Stimulated activated CD8-positive, alpha-beta memory T cell treated with anti-CD3 and anti-CD28 coated beads, Interleukin-12 subunit alpha, Interleukin-12 subunit beta, amount 100 ng/mL, for 24 hours (primary cell): ENCODE results near the gene PRKN.

Experiments used
- DNase-seq: peaks from one replicate; pipeline ENCODE4 v3.0.0-alpha.2; 2020; ENCODE audit errors: extremely low read depth

The PRKN gene

DNA sequence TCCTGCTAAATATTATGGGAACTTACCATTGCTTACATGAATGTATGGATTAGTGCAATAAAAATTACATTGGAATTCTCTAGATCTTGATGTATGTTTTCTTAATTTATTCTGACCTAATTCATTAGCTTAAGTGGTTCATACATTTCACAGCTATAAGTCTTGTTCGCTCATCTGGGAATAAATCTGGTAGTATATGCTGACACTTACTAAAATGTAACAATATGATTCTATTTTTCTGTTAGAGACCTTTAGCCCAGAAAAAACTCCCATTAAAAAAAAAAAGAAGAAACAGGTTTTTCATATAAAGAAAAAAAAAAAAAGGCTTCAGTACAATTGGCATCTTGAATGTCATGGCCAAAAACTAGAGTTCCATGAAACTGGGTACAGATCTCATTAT lies 1059.6 kb downstream of the PRKN start:
- no peak for DNase-seq

GRCh38 chr6:161663682-161664081 lies 1063.9 kb downstream of the PRKN start:
- DNase-seq, result no peak

DNA sequence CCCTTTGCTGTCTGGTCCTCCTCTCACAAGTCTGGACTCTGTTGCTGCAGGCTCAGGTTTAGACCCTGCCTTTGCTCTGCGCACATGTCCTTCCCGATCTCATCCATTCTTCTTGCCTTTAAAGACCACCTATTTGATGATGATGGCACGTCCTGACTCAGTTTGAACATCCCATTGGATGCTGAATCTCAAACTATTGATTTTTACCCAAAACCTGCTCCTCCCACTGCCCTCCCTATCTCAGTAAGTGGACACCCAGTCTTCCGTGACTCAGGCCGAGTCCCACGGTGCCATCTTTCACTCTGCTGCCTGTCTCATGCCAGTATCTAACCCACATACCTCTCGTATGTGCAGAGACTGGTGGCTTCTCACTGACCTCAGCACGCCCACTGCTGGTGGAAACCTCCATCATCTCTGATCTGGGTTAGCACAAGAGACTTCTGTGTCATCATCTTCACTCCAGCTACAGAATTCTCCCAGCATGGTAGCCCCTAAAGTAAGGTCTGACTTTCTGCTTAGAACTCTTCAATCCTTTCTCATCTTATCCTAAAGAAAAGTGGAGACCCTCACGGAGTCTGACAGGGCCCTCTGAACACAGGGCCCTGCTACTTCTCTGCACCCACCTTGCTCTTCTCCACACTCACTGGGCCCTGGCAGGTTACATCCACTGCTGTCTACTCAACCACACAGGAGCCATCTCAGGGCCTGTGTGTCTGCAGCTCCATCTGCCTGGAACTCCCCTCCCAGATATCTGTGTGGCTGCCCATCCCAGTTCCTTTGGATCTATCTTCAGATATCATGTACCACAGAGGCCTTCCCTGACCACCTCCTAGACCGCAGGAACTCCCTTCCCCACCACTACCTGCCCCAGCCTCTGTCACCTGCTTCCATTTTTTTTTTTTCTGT lies 1066.6 kb downstream of the PRKN start:
- DNase-seq, result no peak

DNA sequence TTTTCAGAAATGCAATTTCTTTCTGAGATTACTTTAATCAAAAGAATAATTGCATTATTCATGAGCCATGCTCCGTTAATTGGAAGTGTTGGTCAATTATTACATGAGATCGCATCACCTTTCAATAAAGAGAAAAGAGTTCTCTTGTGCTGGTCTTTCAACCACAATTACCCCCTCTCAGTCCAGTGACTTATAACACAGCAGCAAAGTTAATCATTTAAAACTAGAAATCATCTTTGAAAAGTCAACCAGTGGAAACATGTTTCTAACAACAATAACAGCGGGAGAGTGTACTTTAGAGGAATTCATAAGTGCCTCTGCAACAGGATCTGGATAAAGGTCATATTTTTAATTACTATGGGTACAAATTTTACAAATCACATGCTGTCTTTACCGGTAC lies 1069.4 kb downstream of the PRKN start:
- DNase-seq, result no peak

DNA sequence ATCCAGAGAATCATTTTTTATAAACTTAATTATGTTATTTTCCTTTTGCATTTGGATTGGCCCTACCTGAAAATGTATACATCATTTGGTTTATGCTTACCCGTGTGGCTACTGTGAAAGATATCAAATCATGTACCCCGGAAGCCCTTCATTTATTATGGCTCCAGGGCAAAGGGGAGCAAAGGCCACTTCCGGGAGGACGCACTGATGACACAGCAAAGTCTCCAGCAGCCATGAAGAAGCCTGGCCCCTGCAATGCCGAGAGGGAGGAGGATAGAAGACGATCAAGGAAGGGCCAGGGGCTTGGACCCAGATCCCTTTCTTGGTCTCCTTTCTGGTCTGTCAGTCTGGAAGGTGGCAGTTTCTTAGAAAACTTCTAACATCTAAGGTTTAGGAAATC lies 1073.4 kb downstream of the PRKN start:
- DNase-seq, result no peak

DNA sequence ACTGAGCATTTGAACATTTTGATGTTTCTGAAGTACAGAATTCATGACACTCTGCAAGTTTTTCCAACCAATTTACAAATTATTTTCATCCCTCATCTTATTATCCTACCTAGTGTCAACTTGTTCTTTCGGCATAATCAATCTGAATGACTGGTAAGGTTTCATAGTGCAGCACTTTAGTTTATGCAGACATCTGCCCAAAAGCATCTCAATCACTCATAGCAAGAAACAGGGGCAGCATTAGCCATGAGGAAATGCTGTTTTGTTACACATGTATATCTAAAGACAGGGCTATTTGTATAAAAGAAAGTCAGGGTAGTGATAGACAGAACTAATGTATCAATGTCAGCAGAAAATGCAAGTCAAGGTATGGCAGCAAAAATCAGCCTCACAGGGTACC lies 1075.6 kb downstream of the PRKN start:
- DNase-seq, result no peak

DNA sequence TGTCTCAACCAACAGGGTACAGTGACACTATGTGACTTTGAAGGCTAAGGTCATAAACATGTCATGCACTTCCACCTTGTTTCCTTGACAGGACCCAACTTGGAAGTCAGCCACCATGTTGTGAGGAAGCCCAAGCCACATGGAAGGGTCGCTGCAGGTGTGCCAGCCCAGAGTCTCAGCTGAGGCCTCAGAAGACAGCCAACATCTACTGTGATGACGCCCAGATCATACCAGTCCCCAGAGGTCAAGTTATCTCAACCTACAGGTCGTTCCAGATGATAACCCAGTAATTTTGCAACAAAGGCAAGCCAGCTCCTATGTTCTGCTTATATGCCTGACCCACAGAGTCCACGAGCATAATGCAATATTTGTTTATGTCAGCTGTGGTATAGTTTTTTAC lies 1077.7 kb downstream of the PRKN start:
- DNase-seq, result no peak

- DNase-seq, result no peak
Measured at GRCh38 chr6:161649068-161649467, 1078.5 kb downstream of the PRKN start.

GRCh38 chr6:161647234-161647633 lies 1080.3 kb downstream of the PRKN start:
- no peak for DNase-seq

DNA sequence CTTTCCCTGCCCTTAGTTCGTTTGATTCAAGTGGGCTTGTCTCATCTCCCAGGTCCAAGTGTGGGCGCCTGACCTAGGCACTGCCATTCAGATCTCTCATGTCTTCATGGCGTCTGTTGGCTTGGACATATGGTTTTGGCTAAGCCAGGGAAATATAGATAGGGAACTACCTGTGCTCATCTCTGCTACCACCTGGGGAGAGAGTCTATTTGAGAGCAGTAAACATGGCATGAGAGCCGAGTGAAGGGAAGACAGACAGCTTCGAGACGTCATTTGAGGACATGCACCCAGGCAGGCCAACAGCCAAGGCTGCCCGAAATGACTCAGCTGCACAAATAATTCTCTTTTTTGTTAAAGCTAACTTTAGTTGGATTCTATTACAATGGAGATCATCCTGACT lies 1083.0 kb downstream of the PRKN start:
- no peak for DNase-seq

GRCh38 chr6:161641175-161641574 lies 1086.4 kb downstream of the PRKN start:
- no peak for DNase-seq

DNA sequence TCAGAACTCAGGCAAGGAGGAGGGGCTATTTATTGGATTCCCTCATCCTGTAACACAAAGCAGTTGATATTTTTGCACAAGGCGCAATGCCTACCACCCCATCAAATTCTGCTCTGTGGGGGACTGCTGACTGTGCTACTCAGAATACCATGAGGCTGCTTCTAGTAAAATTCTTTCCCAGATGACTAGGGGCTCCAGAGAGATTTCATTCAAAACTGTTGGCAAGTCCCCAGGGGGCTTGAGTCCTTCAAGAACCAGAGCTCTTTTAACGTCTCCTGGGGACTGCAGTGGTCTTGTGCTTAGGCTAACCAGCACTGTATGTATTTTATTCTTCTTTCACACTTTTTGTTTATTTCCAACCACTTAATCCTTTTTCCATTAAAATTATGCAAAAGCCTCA lies 1087.8 kb downstream of the PRKN start:
- DNase-seq, result no peak

DNA sequence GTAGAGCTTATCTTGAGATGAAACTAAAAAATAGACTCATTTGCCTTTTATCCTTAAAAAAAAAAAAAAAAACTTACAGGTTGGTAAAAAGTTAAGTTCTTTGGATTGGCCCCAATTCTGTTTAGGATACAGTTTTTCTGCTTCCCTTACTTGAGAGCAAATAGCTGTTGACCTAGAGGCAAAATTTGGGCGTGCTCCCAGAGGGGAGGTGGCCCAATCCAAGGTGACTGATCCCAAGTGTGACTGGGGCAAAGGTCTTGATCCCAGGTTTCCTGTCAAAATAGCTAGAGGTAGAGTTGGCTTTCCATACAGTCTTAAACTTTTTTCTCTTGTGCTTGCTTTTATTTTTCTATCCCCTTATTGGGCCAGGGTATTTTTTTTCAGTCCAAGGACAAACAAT lies 1089.9 kb downstream of the PRKN start:
- DNase-seq, result no peak

DNA sequence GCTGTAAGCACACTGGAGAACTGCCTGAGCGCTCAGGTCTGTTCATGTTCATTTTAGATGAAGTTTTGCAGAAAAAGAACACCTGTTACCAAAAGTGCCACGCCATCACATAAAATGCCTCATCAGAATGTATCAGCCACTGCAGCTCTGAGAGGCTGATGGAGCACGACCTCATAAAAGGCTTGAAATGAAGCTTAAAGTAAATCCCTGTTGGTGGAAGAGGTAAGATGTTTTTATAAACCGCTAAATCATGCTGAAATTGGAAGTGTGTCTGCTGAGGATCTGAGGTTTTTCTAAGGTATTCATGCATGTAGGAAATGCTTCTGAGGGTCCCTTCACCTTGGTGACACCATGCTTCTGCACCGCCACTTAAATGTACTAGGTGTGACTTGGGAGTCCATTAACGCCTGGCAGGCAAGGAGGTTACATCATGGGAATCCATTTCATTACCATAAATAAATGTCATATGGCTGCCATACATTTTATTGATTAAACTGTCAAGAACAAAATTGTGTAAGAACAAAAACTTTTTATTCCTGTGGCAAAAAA lies 1090.6 kb downstream of the PRKN start:
- no peak for DNase-seq

GRCh38 chr6:161635975-161636374 lies 1091.6 kb downstream of the PRKN start:
- no peak for DNase-seq

DNA sequence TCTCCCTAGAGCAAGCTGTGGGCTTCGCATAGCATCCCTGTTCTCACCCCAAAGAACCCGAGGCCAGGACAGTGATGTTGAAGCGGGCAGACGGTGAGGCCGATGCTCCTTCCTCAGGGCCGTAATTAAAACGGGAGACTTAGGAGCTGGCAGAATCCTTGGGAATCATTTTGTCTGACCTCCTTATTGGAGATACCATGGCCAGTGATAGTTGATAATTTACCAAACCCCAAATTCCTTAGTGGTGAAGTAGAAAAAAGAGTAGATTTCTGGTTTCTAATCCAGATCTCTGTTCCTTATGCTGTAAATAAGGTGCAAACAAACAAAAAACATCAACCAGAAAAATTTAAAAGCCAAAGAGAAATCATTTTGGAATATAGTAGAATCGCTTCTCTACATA lies 1092.7 kb downstream of the PRKN start:
- no peak for DNase-seq

- no peak for DNase-seq
Measured at GRCh38 chr6:161631676-161632194, 1095.8 kb downstream of the PRKN start.

DNA sequence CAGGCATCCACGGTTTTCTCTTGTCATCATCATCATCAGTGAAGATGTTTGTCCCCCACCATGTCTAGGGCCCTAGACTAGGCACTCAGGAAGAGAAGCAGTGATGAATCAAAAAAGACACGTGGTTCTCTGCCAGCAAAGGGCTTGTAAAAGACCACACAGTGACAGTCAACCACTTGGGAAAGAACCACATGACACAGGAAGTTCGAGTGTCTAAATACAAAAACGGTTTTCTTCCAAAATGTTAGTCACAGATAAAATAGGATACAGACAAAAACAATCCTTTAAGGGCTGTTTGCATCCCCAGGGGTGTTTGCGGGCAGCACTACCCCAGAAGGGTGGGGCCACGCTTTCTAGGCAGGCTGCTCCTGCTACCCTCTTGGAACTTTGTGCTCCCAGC lies 1096.9 kb downstream of the PRKN start:
- no peak for DNase-seq

DNA sequence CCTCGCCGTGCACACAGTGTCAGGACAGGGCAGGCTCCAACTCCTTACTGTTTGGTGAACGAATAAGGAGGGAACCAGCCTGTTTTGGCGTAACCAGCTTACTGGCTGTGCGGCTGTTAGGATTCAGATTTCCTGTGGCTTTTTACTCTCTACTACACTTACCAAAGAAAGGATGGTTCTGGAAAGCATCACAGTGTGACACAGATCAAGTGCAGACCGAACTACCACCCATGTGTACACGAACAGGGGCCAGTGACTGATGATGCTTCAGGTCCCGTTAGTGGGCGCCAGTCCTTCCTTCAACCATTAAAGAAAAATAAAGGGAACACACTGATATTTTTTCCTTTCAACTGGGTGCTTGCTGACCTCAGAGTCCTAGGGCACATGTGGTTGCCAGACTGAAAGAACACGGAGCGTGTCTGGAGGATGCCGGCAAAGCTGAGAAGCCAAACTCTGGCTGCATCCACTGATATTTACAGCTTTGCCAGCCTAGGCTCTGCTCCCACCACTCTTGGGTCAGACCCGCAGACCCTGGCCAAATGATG lies 1101.4 kb downstream of the PRKN start:
- DNase-seq, result no peak

- DNase-seq, result no peak
Measured at GRCh38 chr6:161624111-161624510, 1103.5 kb downstream of the PRKN start.

DNA sequence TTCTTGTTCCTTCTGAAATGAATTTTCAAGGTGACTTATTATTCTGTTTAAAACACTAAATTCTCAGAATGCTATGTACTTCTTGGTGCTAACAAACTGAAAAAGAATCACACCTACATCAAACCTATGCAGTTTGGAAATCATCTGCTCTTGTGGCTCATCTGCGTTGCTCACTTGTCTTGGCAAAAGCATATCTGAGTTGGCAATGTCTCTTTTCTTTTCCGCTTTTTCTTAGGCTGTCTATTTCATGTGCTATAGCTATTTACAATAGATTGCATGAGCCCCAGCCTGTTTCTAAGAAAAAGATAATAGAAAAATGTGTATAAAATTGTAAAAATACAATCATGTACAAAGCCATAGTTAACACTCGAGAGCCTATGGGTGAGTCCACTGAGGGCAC lies 1104.8 kb downstream of the PRKN start:
- DNase-seq, result no peak

- no peak for DNase-seq
Measured at GRCh38 chr6:161618831-161619454, 1108.6 kb downstream of the PRKN start.

- DNase-seq, result no peak
Measured at GRCh38 chr6:161613711-161614110, 1113.9 kb downstream of the PRKN start.
